ENCODE results near the gene MCC. TPM values are rescaled to one million over a fixed set of nuclear protein-coding genes. Genes with fewer than 3 reads are reported as not detected.

MCC gene
- total RNA-seq, 1 experiment from 2014 or later = 0.41 TPM

DNA sequence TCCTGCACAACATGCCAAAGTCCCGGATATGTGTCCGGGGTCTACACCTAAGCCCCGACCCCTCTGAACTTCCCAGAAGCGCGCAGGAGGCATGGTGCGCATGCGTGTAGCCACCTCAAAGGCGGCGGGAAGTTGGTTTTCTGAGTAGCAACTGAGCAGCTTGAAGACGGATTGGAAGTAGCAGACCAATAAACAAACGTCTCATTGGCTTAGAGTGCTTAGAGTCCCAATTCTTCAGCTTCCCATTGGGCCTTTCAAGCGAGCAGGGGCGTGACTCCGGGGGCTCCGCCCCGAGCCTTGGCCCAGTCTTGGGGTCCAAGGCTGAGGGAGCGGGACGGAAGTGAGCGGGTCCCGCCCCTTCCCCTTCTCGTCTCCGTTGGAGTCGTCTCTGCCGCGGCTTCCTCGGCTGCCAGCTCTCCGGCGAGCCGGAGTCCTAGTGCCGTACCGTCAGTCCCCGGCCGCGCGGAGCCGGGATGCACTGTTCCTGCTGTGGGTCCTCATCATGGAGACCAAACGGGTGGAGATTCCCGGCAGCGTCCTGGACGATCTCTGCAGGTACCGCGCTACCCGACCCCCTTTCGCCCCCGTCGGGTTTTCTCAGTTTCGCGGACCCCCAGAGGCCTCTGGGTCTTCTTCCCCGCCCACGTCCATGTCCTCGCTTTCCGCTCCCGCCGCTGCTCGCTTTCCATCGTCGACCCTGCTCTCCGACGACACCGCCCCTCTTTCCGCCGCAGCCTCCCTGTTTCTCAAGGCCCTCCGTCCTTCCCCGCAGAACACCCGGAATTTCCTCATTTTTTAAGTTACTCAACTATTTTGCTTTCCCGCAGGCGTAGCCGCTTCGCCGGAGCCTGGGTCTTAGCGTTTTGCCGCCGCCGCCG is 511.6 kb downstream of the MCC start, which contains the start of gene DCP2:
Gene DCP2, plus strand, starts transcription at position 367 of the 878 bp plus-strand sequence. Its CDS starts 136 bp downstream, at position 503.
- peak within 1 kb of the TSS; percentile 98 for H3K27ac ChIP-seq (ENCODE audit: low read length)
- H3K4me3 ChIP-seq (ENCODE audit: low read depth in 2 of 2, low read length in 2 of 2) = peak within 1 kb of the TSS; percentile 92 to 93
- no TSS peak for BruUV-seq (replicated peaks)
- peak; percentile 99 for ATAC-seq
- CTCF ChIA-PET = interaction anchor here (0.6 kb wide), 1 partner anchor 284 kb away, joined by 5 read pairs; no protein-coding TSS in a partner anchor
- POLR2A ChIA-PET = interaction anchor here (0.5 to 2.0 kb wide), 6 partner anchors 9 to 56 kb away, joined by 3 to 7 read pairs (median 6); partner anchors contain the start of gene REEP5
- no peaks in the 10 kb centered on the region for H3K9me3 ChIP-seq (ENCODE audit: control insufficient read depth, insufficient read depth, low read depth, low read length)
- peak; percentile 84; the same call in 1 of the 2 replicates for TF ChIP-seq SIN3A (IDR thresholded peaks at IDR 0.05; ENCODE audit: borderline replicate concordance, insufficient read depth, low read depth, low read length)
- TF ChIP-seq POLR2AphosphoS5 (IDR thresholded peaks at IDR 0.05; ENCODE audit: low read depth, low read length) = peak; percentile 94
- peak; percentile 94 for TF ChIP-seq TCF7L2 (IDR thresholded peaks at IDR 0.05; ENCODE audit: low read depth, low read length)
- TF ChIP-seq, protein P1, sequence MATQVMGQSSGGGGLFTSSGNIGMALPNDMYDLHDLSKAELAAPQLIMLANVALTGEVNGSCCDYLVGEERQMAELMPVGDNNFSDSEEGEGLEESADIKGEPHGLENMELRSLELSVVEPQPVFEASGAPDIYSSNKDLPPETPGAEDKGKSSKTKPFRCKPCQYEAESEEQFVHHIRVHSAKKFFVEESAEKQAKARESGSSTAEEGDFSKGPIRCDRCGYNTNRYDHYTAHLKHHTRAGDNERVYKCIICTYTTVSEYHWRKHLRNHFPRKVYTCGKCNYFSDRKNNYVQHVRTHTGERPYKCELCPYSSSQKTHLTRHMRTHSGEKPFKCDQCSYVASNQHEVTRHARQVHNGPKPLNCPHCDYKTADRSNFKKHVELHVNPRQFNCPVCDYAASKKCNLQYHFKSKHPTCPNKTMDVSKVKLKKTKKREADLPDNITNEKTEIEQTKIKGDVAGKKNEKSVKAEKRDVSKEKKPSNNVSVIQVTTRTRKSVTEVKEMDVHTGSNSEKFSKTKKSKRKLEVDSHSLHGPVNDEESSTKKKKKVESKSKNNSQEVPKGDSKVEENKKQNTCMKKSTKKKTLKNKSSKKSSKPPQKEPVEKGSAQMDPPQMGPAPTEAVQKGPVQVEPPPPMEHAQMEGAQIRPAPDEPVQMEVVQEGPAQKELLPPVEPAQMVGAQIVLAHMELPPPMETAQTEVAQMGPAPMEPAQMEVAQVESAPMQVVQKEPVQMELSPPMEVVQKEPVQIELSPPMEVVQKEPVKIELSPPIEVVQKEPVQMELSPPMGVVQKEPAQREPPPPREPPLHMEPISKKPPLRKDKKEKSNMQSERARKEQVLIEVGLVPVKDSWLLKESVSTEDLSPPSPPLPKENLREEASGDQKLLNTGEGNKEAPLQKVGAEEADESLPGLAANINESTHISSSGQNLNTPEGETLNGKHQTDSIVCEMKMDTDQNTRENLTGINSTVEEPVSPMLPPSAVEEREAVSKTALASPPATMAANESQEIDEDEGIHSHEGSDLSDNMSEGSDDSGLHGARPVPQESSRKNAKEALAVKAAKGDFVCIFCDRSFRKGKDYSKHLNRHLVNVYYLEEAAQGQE (IDR thresholded peaks at IDR 0.05; ENCODE audit: insufficient read depth in 1 of 2, low read depth in 2 of 2, low read length in 1 of 2) = no peak
- TF ChIP-seq, protein P2, sequence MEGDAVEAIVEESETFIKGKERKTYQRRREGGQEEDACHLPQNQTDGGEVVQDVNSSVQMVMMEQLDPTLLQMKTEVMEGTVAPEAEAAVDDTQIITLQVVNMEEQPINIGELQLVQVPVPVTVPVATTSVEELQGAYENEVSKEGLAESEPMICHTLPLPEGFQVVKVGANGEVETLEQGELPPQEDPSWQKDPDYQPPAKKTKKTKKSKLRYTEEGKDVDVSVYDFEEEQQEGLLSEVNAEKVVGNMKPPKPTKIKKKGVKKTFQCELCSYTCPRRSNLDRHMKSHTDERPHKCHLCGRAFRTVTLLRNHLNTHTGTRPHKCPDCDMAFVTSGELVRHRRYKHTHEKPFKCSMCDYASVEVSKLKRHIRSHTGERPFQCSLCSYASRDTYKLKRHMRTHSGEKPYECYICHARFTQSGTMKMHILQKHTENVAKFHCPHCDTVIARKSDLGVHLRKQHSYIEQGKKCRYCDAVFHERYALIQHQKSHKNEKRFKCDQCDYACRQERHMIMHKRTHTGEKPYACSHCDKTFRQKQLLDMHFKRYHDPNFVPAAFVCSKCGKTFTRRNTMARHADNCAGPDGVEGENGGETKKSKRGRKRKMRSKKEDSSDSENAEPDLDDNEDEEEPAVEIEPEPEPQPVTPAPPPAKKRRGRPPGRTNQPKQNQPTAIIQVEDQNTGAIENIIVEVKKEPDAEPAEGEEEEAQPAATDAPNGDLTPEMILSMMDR (IDR thresholded peaks at IDR 0.05) = no peak
- H3K27me3 ChIP-seq (ENCODE audit: control insufficient read depth, insufficient read depth, low read length) = no peaks in the 10 kb centered on the region
- peak; percentile 95 for DNase-seq (ENCODE audit: low read depth, low spot score)
- intact Hi-C loops (cut with micrococcal nuclease; ENCODE audit: unreplicated experiment) (no loop called here), in situ Hi-C loops (cut with HindIII; ENCODE audit: low pct_unique_long_range_greater_than_20kb, low sequenced_read_pairs) (no loop called here)
- H3K36me3 ChIP-seq (ENCODE audit: control insufficient read depth, insufficient read depth, low read length) = no peaks in the 10 kb centered on the region; the same call in none of the 2 replicates
- peaks cover 32% of the 10 kb centered on the region for H3K4me1 ChIP-seq (ENCODE audit: control insufficient read depth, insufficient read depth, low read length)

- intact Hi-C loops (cut with micrococcal nuclease; ENCODE audit: unreplicated experiment) = no loop called here
- no TSS peak for BruUV-seq (replicated peaks)
- in situ Hi-C loops (cut with HindIII; ENCODE audit: low pct_unique_long_range_greater_than_20kb, low sequenced_read_pairs) = no loop called here
These were observed 512.4 kb downstream of the MCC start for GRCh38 chr5:112975721-112976431.

More at GRCh38 chr5:112975721-112976431, 512.4 kb downstream of the MCC start:
- no peaks in the 10 kb centered on the region; the same call in none of the 2 replicates for H3K36me3 ChIP-seq (ENCODE audit: control insufficient read depth, insufficient read depth, low read length)
- no peak for DNase-seq (ENCODE audit: low read depth, low spot score)
- peak overlapping the region; percentile 92 to 93 for H3K4me3 ChIP-seq (ENCODE audit: low read depth in 2 of 2, low read length in 2 of 2)
- TF ChIP-seq, protein P1 (IDR thresholded peaks at IDR 0.05; ENCODE audit: insufficient read depth in 1 of 2, low read depth in 2 of 2, low read length in 1 of 2) = no peak
- TF ChIP-seq TCF7L2 (IDR thresholded peaks at IDR 0.05; ENCODE audit: low read depth, low read length) (no peak), POLR2AphosphoS5 (IDR thresholded peaks at IDR 0.05; ENCODE audit: low read depth, low read length) (no peak), SIN3A (IDR thresholded peaks at IDR 0.05; ENCODE audit: borderline replicate concordance, insufficient read depth, low read depth, low read length) (no peak)
- TF ChIP-seq, protein P2 (IDR thresholded peaks at IDR 0.05) = no peak
- no peaks in the 10 kb centered on the region for H3K27me3 ChIP-seq (ENCODE audit: control insufficient read depth, insufficient read depth, low read length)
- peak; percentile 60 for ATAC-seq
- no peaks in the 10 kb centered on the region for H3K9me3 ChIP-seq (ENCODE audit: control insufficient read depth, insufficient read depth, low read depth, low read length)
- H3K27ac ChIP-seq (ENCODE audit: low read length) = peak overlapping the region; percentile 98
- POLR2A ChIA-PET = interaction anchor here (0.6 to 2.0 kb wide), 5 partner anchors 8 to 55 kb away, joined by 3 to 6 read pairs (median 5); partner anchors contain the start of gene REEP5
- CTCF ChIA-PET = interaction anchor here (0.6 kb wide), 1 partner anchor 283 kb away, joined by 5 read pairs; no protein-coding TSS in a partner anchor
- H3K4me1 ChIP-seq (ENCODE audit: control insufficient read depth, insufficient read depth, low read length) = peaks cover 26% of the 10 kb centered on the region

All from Panc1 (cell line).